Chondrocyte (in vitro differentiated cells): ENCODE data around the gene POP7. TPM values are rescaled to one million over a fixed set of nuclear protein-coding genes. Genes with fewer than 3 reads are reported as not detected.
A peak's percentile ranks its signal among the peaks of the same experiment; 100 is the strongest.
"Not testable (repeated sequence)": the region's sequence is repeated elsewhere in the genome, so short reads cannot be mapped to it uniquely, and the experiment has no call there.

Source experiments
- DNase-seq: peaks from one replicate; pipeline ENCODE4 v3.0.0; 2021; ENCODE audit warnings: mixed read lengths, low spot score
- H3K27ac Mint-ChIP-seq: one replicate; pipeline ENCODE4 v1.8.0; 2021; ENCODE audit warnings: mild to moderate bottlenecking, moderate library complexity, mixed read lengths; ENCODE audit not compliant: unreplicated experiment
- H3K27me3 Mint-ChIP-seq: 2 replicates; pipeline ENCODE4 v1.8.0; 2021; ENCODE audit warnings: low read depth, mixed read lengths
- H3K36me3 Mint-ChIP-seq: 2 replicates; pipeline ENCODE4 v1.8.0; 2021; ENCODE audit warnings: low read depth, mixed read lengths
- H3K4me1 Mint-ChIP-seq: 2 replicates; pipeline ENCODE4 v1.8.0; 2021; ENCODE audit warnings: low read depth, mild to moderate bottlenecking, mixed read lengths
- H3K4me3 Mint-ChIP-seq: one replicate; pipeline ENCODE4 v1.8.0; 2021; ENCODE audit warnings: mild to moderate bottlenecking, moderate library complexity, mixed read lengths; ENCODE audit not compliant: unreplicated experiment
- H3K9me3 Mint-ChIP-seq: 2 replicates; pipeline ENCODE4 v1.8.0; 2021; ENCODE audit warnings: low read depth, mixed read lengths
- total RNA-seq: library from RNA; stranded (reverse); gene quantifications from 3 replicates; pipeline ENCODE4 v1.2.1, GENCODE V29; 2021
- TF ChIP-seq, protein P1 (sequence below): fragments of 200-600 bp; sonication (generic); IDR thresholded peaks from 2 replicates; pipeline ENCODE4 v1.5.0; 2021; ENCODE audit warnings: antibody characterized with exemption, mild to moderate bottlenecking, moderate library complexity

POP7 gene
- total RNA-seq, 1 donor from 2014 or later: 25.5 TPM

DNA sequence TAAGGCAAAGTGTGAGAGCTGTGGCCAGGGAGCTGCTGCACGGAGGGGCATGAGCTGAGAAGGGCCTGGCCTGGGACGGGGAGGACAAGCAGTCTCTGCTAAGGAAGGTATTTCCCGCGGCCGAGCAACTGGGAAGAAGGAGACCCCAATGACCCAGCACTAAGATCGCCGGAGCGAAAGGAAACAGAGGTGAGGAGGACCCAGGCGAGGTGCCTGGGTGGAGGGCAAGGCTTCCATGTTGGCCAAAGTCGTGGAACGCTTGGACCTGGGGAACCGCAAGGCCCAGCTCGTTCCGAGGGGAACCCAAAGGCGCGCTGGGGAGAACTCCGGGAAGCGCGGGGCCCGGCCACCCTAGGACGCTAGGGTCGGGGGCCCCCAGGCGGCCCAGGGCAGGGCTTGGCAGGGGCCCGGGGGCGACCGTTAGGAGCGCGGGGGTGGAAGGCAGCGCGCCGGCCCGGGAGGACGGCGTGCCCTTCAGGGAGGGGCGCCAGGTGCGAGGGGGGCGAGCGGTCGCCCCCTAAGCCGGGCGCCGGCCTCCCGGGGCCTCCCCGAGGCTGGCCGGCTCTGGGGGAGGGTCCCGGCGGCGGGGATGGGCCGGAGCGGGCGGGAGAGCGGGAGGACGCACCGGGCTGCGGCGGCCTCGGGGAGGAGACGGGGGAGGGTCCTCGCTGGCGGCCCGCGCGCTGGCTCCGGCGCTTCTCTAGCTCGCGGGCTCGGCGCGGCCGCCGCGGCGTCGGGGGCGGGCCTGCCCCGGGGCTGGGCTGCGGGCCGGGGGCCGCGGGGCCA is 12.4 kb upstream of the POP7 start:
- H3K9me3 Mint-ChIP-seq: no peaks in the 10 kb centered on the region
- TF ChIP-seq, protein P1, sequence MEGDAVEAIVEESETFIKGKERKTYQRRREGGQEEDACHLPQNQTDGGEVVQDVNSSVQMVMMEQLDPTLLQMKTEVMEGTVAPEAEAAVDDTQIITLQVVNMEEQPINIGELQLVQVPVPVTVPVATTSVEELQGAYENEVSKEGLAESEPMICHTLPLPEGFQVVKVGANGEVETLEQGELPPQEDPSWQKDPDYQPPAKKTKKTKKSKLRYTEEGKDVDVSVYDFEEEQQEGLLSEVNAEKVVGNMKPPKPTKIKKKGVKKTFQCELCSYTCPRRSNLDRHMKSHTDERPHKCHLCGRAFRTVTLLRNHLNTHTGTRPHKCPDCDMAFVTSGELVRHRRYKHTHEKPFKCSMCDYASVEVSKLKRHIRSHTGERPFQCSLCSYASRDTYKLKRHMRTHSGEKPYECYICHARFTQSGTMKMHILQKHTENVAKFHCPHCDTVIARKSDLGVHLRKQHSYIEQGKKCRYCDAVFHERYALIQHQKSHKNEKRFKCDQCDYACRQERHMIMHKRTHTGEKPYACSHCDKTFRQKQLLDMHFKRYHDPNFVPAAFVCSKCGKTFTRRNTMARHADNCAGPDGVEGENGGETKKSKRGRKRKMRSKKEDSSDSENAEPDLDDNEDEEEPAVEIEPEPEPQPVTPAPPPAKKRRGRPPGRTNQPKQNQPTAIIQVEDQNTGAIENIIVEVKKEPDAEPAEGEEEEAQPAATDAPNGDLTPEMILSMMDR: peak; percentile 7
- H3K27me3 Mint-ChIP-seq: no peaks in the 10 kb centered on the region
- peaks cover 2% of the 10 kb centered on the region for H3K36me3 Mint-ChIP-seq
- peak overlapping the region; percentile 93 for H3K4me3 Mint-ChIP-seq
- no peak for DNase-seq
- peak overlapping the region; percentile 94 for H3K27ac Mint-ChIP-seq
- peaks cover 19% of the 10 kb centered on the region for H3K4me1 Mint-ChIP-seq

DNA sequence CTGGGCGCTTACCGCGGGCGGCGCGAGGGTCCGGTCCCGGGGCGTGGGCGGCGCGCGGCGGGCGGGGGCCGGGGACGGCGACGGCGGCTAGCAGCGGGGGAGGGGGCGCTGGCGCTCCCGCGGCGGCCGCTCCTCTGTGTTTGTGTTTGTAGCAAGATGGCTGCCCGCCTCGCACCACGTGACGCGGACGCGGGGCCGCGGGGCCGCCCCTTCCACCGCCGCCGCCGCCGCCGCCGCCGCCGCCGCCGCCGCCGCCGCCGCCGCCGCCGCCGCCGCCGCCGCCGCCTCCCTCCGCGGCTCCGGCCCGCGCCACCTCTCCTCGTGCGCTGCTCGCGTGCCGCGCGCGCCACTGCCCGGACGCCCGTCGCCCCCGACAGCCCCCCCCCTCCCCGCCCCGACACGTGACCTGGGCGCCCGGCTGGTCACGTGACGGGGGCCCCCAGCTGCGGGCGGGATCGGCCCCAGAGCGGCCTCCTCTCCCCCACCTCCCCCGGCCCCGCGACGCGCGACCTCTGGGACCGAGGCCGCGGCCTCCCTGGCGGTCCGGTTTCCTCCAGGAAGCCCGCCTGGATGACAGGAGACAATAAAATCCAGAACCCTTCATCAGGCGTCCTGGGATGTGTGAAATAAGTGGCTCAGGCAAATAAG is 11.7 kb upstream of the POP7 start, which contains the start of gene GIGYF1:
TSS of gene GIGYF1 (minus strand) at position 153 of the 648 bp plus-strand sequence. CDS start 6,012 bp downstream, outside the sequence.
- Mint-ChIP-seq H3K4me3 (peak within 1 kb of the TSS; percentile 93), H3K36me3 (no peaks in the 10 kb centered on the region), H3K4me1 (peaks cover 19% of the 10 kb centered on the region), H3K27me3 (peaks cover under 1% of the 10 kb centered on the region), H3K9me3 (no peaks in the 10 kb centered on the region), H3K27ac (peak within 1 kb of the TSS; percentile 94)
- DNase-seq: no peak
- TF ChIP-seq, protein P1: no peak

DNA sequence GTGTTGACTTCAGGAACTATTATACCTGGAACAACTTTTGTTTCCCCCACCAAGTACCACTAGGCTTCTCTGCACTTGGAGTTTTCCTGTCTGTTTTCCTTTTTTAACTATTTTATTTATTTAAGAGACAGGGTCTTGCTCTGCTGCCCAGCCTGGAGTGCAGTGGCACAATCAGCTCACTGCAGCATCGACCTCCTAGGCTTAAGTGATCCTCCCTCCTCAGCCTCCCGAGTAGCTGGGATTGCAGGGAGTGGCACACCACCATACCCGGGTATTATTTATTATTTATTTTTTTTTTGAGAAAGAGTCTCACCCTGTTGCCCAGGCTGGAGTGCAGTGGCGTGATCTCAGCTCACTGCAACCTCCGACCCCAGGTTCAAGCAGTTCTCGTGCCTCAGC is 9.8 kb upstream of the POP7 start:
- no peak overlapping the region for H3K27ac Mint-ChIP-seq
- peaks cover 19% of the 10 kb centered on the region for H3K4me1 Mint-ChIP-seq
- no peaks in the 10 kb centered on the region for H3K9me3 Mint-ChIP-seq
- no peak overlapping the region for H3K4me3 Mint-ChIP-seq
- TF ChIP-seq, protein P1: no peak
- no peaks in the 10 kb centered on the region for H3K36me3 Mint-ChIP-seq
- peaks cover 7% of the 10 kb centered on the region for H3K27me3 Mint-ChIP-seq
- no peak for DNase-seq

DNA sequence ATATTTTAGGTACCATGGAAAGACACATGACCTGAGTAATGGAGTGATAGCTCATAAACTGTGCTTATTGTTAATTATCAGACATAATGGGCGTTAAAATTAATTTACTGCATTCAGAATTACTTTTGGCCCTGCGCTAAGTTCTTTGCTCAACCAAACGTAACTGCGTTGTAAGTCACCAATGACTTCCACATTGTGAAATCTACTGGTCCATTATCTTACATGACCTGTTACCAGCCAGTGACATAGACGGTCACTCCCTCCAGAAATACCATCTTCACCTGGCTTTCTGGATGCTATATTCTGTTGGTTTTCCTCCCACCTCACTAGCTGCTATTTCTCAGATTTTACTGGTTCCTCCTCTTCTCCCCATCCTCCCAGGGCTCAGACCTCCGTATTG is 6.9 kb upstream of the POP7 start:
- no peaks in the 10 kb centered on the region for H3K9me3 Mint-ChIP-seq
- no peaks in the 10 kb centered on the region for H3K4me1 Mint-ChIP-seq
- H3K27ac Mint-ChIP-seq: no peak overlapping the region
- TF ChIP-seq, protein P1: no peak
- no peak for DNase-seq
- peaks cover 12% of the 10 kb centered on the region for H3K27me3 Mint-ChIP-seq
- H3K4me3 Mint-ChIP-seq: no peak overlapping the region
- H3K36me3 Mint-ChIP-seq: no peaks in the 10 kb centered on the region

- not testable (repeated sequence) for H3K4me1 Mint-ChIP-seq, H3K36me3 Mint-ChIP-seq, DNase-seq, H3K4me3 Mint-ChIP-seq, H3K9me3 Mint-ChIP-seq, H3K27ac Mint-ChIP-seq
- H3K27me3 Mint-ChIP-seq: peaks cover 12% of the 10 kb centered on the region
These were observed 4.8 kb upstream of the POP7 start for GRCh38 chr7:100701089-100701488.
